DMS79 treated with DMSO at 0.1 percent for 48 hours (cell line): Measurements from ENCODE around the gene DMD.

Experiments used
- DNase-seq: peaks from one replicate; lab custom pipeline; 2025; lab: John Stamatoyannopoulos, UW

DMD gene

DNA sequence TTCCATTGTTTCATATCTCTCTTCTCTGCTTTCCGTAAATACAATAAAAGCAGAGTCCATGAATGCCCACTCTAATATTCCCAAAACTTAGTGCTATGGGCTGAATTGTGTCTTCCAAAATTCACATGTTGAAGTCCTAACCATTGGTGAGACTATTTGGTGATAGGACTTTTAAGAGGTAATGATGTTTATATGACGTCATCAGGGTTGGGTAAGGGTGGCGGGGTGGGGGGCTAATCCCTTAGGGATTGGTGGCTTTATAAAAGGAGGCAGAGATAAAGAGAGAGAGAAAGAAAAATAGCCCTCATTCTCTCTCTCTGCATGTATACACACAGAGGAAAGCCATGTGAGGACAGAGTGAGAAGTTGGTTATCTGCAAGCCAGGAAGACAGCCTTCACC is 722.2 kb downstream of the DMD start:
- DNase-seq = no peak

DNA sequence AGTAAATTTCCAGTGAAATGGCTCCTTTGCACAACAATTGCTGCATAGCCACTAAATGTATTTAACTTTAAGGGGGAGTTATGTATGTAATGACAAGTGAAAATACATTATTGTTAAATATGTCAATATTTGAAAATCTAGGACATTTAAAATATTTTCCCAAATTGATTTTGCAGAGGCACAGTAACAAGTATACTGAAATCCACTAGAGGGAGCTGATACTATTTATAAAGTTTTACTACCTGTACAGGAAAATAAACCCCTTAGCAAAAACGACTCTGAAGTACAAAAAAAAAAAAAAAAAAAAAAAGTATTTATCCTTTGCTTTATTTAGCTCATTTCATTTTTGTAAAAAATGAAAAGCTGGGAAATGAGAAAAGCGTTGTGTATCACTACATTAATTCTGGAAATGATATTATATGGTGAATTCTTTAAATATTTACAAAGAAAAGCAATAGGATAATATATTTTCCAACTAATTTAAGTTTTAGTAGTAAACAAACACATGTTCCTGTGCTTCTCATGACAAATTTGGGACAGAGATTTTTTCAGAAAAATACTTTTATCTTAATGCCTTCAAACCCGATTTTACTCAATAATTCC is 727.7 kb downstream of the DMD start:
- DNase-seq = no peak

DNA sequence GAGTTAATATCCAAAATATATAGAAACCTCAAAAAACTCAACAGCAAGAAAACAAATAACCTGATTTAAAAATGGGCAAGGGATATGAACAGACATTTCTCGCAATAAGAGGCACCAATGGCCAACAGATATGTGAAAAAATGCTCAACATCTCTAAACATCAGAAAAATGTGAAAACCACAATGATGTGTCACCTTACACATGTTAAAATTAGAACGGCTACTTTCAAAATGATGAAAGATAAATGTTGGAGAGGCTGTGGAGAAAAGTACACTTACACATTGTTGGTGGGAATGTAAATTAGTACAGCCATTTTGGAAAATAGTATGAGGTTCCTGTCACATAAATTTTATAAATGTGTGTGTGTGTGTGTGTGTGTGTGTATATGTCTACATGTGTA is 731.3 kb downstream of the DMD start:
- no peak for DNase-seq

DNA sequence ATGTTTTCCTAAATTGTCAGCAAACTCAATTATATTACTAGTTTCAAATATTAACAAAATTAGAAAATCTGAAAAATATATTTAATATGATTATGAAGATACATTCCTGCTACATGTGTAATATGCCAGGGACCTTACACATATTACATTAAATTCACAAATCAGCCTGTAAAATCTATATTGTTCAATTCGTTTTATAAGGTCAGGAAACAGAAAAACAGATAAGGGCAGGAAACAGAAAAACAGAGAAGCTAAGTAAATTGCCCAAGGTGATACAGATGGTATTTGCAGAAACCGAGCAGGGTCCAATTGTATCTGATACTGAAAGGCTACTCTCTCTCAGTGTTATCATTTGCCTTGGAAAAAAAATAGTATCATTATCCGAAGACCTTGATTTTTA is 739.0 kb downstream of the DMD start:
- no peak for DNase-seq

DNA sequence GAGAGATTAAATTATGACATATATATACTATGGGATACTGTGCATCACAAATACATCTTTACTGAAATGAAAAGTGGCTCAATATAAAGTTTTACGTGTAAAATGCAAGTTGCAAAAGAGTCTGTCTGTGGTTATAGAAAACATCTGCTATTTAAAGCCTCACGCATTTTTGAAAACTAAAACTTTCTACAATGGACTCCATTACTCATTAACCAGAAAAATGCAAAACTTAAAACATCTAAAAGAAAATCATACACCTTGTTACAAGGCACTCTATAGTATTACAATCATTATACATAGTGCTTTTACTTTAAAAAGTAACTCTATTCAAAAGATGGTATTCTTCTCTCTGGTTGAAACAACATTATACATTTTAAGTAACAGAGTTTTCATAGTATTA is 755.6 kb downstream of the DMD start:
- DNase-seq = no peak

DNA sequence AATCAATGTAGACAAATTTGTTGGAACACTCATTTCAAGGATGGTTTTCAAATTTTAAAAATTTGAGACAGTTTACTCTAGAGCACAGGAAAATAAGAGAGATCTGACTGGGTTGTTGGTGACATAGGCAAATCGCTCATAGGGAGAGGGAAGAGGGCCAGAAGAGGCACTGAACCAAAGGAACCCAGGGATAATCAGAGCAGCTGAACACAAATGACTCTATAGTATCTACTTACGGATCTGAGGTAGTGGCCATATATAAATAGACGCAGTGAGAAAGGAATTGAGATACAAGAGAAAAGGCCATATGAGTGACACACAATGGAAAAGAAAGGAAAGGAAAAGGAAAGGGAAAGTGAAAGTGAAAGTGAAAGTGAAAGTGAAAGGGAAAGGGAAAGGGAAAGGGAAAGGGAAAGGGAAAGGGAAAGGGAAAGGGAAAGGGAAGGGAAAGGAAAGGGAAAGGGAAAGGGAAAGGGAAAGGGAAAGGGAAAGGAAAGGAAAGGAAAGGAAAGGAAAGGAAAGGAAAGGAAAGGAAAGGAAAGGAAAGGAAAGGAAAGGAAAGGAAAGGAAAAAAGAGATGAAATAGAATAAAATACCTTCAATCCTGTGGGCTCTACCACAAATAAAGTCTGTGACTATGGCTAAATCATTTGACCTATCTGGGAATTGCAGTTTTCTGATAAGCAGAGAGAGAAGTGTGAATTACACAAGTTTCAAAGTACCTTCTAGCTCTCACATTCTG is 759.2 kb downstream of the DMD start:
- no peak for DNase-seq

DNA sequence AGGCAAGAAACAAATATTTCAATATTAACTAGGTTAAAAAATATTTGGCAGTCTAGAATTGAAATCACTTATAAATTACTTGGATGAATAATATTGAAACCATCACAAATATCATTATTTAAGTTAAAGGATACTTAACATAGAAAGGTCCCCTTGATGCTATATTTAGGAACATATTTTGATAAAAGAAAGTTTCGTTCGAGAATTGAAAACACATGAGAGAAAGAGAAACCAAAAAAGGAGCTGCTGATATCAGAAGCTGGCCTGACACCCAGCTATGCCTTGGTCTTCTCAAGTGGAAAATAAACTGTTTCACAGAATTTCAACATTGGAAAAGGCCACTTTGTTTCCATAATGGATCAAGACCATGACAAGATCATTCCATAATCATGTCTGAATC is 762.4 kb downstream of the DMD start:
- DNase-seq = no peak

DNA sequence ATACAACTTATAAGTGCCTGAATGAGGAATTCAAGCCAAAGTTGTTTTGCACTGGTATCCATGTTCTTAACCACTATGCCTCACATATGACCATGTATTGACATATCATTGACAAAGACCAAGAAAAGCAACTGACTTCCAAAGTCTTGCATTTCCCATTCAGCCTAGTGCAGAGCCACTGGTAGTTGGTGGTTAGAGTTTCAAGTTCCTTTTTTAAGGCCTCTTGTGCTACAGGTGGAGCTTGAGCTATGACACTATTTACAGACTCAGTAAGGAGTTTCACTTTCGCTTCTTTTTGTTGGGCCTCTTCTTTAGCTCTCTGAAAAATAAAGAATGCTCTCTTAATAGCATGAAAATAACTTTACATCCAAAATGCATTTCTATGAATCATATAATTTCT is 763.0 kb downstream of the DMD start:
- no peak for DNase-seq

DNA sequence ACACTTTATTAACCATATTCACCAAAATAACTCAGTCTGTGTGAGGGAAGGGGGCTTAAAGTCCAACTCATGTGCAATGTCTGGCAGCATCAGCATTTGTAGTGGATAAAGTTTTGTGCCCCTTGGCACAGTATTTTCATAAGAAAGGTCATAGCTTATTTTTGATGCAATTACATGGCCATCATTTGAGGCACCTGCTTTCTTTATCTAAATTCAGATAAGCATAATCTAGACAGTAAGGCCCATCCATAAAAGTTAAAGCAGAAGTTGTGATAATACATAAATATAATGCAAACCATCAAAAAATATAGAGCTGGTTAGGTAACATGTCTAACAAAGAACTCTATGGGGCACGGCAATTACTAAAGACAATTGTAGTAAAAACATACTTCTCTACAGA is 763.7 kb downstream of the DMD start:
- DNase-seq = no peak

DNA sequence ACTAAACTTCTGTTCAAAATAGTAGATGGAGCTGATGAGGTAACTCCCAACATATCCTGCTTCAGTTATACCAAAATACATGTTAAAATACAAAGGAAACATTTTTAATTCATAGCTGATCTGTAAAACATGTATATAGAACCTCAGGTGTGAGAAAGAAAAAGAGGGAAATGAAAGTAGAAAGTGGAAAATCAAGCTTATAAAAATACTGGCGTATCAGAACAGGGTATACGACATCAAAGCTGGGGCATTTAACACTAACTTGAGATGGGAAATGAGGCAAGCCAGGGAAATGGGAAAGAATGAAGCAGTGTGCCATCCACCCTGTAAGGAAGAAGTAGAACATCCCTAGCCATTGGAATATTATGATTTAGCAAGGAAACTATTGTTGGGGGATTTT is 767.5 kb downstream of the DMD start:
- no peak for DNase-seq

DNA sequence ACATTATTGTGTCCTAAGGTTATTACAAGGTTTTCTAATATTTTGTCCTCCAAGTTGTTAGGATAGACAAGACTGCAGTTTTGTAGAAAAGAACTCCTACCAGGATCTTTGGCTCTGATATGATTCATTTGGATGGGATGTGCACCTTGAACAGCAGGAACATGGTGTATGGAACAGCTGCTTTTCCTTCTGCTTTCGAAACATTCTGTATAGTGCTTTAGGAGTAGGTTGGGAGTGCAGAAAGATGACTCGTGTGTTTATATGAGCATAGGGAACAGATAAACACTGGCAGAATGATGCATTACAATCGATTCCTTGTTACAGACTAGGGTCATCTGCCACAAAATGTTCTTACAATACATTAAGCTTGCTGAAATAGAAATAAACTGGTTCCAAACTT is 790.1 kb downstream of the DMD start:
- DNase-seq = no peak

DNA sequence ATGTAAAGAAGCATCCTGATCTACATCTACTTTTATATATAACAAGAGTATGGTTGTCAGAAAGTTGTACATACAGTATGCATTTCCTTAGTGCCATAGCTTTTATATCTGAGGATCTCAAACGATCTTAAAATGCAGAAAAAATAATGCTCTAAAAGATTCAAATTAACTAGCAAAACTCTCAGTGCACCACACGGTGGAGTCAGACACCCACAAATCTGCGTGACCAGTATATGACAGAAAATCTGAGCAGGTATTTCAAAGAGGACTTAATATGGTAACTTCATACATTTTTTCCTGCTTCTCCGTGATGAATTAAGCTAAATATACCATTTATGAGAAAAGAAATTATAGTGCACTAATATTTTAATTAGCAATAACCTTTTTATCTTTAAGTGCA is 803.0 kb downstream of the DMD start:
- no peak for DNase-seq

DNA sequence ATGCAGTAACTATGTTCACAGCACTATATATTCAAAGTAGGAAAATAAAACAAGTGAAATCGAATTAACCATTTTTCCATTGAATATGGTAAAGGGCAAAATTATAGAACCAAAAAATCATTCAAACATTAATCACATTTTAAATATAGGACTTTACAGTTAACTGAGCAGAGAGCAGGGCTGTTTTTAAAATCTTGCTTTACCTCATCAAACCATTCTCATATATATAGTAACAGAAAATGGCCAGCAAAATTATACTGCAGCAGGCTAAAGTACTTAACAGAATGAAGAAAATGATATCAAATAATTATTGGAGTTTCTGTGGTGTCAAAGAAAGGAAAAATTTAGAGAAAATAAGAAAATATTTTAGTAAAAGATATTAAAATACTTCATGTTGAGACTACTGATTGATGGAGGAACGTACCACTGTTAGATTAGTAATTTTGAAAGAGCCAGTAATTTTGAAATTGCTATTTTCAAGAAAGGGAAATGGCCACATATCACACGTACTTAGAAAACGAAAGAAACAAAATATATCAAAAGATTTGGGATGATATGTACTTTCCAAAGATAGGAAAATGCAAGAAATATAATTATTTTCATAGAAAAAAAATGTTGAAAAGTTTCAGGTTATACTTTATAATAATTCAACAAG is 813.7 kb downstream of the DMD start:
- no peak for DNase-seq

DNA sequence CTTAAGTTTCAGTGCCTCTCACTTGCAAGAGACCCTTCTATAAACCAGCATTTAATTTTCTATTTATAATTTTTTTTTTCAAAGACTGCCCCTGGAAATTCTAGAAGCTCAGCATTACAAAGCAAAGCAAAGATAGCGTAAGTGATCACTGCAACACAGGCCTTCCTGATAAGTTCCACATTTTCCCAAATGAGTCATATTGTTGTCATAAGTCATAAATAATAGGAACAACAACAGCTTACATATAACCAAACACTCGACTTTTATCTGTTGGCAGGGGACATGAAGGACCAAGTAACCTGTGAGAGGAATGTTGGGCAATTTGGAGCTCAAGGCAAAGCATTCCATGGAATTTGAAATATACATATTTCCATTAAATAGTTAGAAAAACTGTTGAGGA is 815.5 kb downstream of the DMD start:
- DNase-seq = no peak

DNA sequence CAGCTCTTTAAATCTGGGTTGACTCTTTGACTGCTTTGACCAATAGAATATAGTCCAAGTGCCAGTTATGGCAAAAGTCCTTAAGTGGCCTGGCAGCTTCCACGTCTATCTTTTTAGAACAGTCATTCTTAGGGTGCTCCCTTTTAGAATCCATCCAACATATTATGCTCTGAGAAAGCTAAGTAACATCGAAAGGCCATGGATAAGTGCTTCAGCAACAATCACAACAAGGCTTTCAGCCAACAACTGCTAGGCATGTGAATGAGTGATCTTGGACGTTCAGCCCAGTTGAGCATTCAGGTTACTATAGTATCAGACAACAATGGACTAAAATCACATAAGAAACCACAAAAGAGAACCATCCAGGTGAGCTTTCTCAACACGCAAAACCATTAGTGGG is 818.7 kb downstream of the DMD start:
- DNase-seq = no peak

DNA sequence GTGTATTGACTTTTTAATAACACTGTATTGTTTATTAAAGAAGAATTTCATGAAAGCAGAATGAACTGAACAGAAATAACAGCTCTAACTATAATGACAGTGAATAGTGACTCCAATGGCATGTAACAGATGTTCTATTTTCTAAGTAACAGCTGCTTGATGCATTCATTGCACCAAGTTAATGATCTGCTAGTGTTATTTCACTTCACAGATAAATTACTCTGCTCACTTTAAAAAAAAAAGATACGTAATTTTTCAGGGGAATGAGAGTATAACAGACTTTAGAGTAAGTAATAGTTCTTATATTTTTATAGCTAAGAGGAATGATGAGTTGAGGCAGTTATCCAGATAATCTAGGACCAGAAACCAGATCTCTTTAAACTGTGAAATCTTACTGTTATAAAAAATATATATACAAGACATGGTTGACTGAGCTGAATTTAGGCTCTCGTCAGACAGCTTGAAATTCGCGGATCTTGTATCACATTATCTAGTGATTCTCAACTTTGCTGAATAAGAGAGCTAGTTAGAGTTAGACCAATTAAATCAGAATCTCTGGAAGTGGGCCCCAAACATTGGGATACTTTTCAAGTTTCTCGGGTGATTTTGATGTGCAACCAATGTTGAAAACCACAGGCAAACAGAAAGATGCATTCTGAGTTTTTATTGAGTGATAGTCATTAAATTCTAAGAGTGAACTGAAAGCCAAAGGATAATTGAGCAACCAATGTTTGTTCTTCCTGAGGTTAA is 840.7 kb downstream of the DMD start:
- no peak for DNase-seq

DNA sequence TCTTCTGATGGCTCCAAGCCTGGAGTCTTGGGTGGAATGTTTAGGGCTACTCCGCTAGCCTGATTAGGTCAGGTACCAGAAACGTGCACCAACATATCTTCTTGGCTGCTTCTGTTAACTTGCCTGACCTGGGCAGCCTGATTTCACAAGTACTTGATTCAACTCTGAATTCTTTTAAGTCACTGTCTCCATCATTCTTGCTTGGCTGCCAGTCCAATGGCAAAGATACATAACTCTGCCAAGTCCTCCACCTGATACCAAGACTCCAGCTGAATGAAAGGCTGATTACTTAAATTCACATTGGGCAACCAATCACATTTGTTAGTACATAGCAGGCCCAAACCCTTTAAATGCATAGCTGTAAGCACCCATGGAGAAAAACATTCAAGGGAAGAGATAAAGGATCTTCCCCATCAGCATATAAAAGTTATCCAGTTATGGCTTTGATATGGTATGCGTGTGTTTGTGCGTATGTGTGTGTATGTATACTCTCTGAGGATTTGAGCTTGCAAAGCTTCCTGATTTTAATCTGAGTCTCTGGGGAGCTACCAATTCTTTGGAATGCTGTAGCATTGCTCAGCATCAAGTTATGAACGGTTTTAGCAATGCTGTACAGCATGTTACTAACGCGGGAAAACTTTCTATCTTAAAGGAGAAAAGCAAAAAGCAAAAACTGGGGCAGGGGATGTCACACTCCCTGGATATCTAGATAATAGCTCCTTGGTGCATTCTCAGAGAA is 917.2 kb downstream of the DMD start:
- no peak for DNase-seq

DNA sequence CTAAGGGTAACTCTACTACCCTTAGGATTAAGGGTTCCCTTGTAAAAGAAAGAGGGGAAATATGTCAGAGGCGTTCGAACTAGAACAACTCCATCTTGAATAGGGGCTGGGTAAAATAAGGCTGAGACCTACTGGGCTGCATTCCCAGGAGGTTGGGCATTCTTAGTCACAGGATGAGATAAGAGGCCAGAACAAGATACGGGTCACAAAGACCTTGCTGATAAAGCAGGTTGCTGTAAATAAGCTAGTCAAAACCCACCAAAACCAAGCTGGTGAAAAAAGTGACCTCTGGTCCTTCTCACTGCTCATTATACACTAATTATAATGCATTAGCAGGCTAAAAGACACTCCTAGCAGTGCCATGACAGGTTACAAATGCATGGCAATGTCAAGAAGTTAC is 922.0 kb downstream of the DMD start:
- no peak for DNase-seq

DNA sequence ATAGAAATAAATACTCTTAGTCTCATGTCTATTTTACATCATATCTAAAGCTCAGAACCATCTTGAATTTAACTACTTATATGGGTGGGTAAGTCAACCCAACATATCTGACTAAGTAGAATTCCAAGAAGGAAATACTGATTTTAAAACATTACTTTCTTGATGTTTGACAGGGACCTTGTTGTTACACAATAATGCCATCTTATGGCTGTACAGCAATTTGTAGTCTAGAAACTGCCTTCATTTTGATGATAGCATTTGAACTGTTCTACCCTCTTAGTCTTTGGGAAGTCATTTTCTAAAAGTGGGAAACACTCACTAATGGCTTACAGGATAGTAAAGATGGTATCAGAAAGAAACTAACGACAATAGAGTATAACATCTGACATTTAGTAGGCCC is 929.5 kb downstream of the DMD start:
- no peak for DNase-seq

DNA sequence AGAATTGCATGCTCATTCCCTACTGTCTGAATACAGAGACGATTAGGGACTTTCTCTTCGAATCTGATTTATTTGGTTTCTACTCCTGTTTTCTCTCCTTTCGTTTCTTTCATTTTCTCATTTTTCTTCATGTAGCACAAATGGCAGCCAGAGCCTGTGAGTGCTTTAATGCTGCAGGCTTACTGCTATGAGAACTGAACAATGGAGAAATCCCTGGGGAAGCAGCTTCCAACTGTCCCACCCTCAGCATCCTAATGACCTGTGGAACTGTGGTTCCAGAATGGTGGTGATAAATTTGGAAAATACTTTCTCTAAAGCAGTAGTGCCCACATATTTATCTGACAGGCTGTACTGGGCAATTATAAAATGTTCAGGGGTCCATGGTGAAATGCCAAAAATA is 930.4 kb downstream of the DMD start:
- DNase-seq = no peak

DNA sequence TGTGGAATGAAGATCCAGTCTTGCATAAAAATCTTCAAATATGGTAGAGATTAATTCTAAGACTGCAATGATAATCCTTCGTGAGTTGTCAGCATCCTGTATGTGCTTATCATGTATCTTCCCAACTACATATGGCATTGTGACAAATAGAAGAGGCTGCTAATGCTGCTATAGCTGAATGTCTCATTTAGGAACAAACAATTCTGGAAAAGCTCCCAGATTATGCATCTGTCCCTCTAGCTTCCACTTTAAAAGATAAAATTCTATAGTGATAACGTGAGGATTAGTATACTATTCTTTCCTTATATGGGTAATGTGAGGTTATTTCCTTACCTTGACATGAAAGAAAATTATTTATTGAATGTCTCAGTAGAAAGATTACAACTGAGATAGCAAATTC is 930.9 kb downstream of the DMD start:
- DNase-seq = no peak

DNA sequence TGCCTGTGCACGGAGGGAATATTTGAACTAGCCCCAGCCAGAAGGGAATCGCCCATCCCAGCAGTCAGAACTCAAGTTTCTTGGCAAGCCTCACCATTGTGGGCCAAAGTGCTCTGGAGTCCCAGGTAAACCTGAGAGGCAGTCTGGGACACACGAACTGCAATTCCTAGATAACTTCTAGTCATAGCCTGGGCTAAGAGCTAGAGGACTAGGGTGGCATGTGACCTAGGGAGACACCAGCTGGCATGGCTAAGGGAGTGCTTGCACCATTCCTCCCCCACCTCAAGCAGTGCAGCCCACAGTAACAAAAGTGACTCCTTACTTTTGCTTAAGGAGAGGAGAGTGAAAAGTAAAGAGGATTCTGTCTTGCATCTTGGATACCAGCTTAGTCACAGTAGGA is 935.2 kb downstream of the DMD start:
- no peak for DNase-seq
